GM21576 (cell line): ENCODE results near the gene DERL3.

ENCODE experiments used
- ATAC-seq: cut with Tn5 transposase; IDR thresholded peaks from one replicate; pipeline ENCODE4 v1.9.1; 2021; ENCODE audit warnings: mild to moderate bottlenecking, moderate library complexity; ENCODE audit not compliant: unreplicated experiment

Gene DERL3

DNA sequence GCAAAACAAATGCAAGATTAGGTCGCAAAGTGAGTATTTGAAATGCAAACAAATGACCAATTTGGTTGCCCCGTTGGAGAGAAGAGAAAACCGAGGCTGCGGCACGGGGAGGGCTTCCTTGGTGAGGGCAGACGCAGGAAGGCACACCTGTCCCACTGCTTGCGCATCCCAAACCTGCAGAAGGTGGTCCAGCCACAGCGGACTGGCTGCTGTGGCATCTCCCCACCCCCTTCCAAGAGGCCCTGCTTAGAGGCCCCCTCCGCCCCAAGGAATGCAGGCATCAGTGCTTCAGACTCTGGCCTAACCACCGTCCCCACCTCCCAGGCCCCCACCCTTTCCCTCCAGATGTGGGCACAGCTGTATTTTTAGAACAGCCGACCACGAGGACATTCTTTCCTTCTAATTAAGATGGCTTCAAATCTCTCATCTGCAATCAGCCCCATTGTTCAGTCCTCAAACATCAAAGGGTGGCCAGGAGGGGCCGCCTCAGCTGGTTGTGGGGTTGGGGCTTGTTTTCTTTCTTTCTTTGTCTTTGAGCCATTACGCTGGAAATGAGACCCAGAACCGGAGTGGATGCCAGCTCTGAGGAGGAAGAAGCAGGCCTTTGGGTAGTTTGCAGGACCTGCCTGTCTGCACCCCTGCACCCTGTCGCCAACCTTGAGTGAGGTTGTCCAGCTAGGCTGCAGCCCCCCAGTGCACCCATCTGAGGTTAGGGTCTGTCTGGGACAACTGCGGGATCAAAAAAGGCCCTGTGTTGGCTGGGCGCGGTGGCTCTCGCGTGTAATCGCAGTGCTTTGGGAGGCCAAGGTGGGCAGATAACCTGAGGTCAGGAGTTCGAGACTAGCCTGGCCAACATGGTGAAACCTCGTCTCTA, 9.4 kb upstream of the DERL3 start:
- no peak for ATAC-seq

DNA sequence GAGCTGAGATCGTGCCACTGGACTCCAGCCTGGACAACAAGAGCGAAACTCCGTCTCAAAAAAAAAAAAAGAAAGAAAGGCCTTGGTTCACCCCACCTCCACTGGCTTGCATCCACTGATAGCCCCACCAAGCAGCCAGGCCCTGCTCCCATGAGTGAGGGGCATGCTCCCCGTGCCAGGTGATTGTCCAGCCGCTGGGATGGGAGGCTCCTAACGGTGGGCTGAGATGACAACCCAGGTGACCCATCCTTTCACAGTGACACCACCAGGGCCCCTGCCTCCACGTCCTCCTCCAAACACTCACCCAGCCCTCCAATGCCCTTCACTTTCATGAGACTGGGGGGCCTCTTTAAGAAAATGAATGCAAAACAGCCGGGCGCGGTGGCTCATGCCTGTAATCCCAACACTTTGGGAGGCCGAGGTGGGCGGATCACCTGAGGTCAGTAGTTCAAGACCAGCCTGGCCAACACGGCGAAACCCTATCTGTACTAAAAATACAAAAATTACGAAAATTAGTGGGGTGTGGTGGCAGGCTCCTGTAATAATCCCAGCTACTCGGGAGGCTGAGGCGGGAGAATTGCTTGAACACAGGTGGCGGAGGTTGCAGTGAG, 8.6 kb upstream of the DERL3 start:
- no peak for ATAC-seq

DNA sequence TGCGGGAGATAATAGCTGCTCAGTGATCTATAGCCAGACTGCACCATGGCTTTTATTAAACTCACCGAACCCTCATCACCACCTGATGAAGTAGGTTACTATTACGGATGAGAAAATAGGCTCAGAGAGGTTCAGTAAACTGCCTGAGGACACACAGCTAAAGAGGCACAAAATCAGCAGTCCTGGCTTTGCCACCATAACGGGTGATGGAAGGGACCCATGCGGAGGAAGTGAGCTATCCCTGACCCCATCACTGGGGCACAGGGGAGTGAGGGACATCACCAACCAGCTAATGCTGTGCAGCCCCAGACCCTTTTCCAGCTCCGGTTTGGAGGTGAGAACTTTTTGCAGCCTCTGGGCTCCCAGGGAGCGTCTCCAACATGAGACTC, 7.3 kb upstream of the DERL3 start:
- no peak for ATAC-seq

DNA sequence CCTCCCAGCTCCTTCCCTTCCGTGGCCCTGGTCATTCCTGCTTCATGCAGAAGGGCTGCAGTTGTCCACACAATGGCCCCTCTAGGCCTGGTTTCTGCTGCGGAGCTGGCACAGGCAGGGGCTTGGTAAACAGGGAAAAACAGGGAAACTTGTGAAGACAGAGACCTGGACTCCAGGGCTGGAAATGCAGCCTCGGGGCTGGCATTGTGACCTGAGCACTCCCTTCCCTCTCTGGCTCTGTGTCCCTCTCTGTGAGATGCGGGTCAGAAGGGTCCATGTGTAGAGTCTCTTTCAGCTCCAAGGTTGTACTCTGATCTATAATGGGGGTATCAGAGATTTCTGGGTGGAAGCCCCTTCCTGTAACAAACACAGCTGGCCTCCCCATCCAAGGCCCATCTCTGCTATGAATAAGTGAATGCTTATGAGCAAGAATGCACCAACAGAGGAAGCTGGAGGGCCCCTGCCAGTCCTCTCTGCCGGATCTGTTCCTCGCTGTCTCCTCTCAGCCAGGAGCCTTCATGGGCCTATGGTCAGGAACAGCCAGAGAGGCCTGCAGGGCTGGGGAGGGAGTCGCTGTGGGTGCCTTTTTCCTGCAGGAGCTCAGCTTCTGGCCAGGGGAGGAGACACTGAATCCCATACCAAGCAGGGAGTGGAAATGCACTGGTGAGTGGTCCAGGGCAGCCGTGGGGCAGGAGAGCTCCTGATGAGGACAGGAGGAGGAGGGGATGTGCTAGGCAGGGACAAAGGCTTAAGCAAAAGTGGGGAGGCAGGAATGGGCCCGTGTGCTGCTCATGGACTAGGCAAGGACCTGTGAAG, 6.7 kb upstream of the DERL3 start:
- no peak for ATAC-seq

DNA sequence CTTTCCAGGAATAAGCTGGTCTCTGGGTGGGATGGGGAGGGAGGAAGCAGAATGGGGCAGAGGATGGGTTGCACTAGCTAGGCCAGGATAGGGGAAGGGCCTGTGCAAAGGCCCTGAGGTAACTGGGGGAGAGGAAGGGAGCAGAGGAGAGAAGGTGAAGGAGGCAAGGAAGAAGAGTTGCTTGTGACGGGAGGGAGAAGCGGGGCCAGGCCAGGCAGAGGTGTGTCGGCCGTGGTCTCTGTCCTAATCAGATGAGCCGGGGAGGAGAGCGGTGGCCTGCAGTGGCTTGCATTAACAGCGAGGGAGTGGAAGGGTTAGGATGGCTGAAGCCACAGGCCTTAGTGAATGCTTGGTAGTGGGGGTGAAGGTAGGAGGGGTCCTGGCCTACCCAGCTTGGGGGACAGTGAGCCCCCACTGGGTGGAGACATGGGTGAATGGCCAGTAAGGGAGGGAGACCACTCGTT, 6.0 kb upstream of the DERL3 start:
- no peak for ATAC-seq

DNA sequence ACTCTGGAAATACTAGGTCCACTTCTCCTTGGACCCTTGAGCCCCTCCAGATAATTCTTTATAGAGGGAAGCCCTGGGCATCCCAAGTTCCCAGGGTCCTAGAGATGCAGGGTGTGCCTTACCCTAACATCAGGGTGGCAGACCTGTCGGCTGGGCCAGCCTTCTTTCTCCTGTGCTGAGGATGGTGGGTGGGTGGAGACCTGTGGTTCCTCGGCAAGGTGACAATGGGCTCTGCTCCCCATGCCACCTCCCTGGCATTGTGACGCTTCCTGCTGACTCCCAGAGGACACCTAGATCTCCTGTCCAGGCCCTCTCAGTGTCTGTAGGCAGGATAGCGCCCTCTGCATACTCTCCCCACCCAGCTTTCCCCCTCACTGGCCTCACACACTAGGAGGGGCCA, 3.8 kb upstream of the DERL3 start:
- ATAC-seq = no peak

DNA sequence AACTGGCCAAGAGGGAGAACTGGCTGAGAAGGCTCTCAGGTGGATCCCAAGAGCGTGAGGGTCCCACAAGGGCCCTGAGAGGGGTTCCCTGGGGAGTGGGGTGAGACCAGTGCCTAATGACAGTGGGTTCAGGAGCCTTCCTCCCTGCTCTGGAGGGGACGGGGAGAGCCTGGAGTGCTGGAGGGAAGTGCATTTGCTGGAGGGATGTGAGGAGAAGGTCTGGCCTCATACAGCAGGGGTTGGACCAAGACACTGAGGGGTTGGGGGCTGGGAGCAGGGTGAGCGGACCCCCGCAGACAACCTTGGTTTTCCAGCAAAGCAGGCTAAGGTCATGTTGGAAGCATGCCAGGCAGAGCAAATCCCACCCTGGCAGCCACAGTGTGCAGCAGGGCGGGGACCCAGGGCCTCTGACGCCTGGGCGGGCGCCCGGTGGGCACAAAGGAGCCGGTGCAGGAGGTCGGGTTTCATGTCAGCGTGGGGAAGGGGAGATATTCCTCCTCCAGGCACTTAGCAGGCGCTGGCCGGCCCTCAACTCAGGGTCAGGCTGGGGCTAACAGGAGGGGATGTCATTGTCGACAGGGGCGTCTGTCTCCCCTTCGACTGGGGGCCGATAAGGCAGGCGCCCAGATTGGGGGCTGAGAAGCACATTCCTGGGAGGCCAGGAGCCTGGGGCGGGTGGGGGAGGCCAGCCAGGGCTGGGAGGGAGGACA, 3.1 kb upstream of the DERL3 start:
- no peak for ATAC-seq

DNA sequence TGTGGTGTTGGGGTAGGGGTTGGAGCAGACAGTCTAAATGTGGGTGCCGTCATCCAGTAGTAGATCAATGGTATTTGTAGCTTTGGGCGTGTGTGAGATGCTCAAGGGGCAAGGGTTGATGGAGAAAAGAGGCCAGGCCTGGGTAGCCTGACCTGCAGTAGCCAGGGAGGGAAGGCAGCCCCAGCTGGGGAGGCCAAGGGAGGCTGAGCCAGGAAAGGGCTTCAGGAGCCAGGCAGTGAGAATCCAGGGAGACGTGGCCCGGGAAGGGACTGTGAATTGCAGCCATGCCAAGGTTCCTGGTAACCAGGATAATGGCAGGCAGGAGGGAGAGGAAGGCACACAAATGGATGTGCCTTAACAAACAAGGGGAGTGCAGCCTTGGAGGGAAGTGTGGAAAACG, 2.5 kb upstream of the DERL3 start:
- no peak for ATAC-seq

DNA sequence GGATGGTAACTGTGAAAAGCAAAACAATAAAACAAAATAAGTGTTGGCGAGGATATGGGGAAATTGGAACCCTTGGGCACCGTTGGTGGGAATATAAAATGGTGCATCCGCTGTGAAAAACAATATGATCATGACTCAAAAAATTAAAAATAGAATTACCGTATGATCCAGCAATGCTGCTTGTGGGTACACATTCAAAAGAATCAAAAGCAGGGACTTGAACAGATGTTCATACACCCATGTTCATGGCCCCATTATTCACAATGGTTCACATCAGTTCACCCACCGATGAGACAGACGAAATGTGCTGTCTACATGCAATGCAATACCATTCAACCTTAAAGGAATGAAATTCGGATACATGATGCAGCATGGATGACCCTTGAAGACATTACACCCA, 1.2 kb upstream of the DERL3 start:
- ATAC-seq = no peak

DNA sequence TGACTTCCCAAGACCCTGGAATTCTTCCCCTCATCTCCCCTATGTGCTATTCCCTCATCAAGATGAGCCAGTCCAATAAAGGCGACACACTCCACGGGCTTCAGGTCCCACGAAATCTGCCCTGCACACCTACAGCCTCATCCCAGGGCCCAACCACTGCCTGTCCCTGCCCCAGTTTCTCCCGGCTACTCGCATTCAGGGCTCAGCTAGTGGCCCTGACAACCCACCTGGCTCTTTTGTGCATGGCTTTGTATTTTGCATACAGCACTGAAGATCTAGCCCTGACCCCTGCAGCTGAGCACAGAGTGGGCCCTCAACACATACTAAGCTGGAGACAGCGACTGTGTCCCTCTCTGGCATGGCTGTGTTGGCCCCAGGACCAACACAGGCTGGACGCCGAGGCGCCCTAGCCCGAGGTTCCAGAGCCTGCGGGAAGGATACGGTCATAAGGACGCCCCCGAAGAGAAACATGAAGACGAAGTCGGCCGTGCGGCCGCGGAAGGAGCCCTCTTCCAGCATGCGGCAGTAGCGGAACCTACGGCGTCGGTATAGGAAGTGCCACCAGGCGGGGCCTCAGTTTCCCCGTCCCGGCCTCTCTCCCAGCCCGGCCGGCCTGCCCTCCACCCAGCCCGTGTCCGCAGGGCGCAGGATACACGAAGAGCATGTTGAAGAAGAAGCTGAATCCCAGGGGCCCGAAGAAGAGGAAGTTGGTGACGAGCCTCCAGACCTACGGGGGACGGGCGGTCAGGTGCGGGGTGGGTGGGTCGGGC, 710 bp downstream of the DERL3 start:
- ATAC-seq = peak; percentile 4

DNA sequence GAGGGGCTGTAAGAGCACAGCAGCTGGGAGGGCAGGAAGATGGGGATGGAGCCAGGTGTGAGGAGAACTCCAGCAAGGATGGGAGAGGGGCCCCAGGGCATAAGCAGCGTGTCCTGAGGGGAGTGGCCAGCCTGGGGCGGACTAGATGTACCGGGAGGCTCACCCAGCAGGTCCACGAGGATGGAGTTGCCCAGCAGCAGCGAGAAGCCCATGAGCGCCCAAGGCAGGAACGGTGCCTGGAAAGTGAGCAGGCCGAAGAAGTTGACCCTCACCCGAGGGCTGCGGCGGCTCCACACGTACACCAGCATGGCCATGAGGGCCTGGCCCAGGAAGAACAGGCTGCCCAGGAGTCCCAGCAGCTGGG, 1.3 kb downstream of the DERL3 start:
- no peak for ATAC-seq

DNA sequence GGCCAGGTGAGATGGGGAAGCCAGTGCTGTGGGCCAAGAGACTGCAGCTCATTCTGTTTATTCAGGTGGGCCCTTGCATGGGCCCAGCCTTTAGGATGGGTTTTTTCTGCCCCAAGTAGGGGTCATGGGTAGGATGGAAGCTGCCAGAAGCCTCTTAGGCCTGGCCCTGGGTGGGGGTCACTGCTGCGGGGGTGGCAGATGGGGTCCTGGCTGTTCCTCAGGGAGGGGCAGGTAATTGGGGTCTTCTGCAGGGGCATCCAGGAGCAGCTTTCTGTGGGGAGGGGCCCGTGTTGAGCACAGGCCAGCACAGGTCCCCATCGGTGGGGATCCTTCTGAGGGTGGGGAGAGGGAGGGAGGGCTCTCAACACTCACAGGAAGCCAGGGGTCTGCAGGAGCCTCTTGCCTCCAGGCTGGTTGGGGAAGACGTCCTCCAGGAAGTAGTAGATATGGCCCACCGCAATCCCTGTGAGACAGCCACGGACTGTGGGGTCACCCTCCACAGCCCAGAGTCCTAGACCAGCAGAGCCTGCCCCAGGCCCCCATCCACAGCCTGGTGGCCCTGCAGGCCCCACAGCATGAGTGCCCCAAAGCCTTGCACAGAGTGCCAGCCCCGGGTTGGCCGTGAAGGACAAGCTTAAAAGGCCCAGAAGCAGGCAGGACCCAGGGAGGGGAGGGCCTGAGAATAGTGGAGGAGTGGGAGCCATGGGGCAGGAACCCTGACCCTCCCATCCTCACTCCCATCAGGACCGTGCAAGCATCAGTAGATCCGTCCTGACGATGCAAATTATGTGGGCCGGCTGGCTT, 1.9 kb downstream of the DERL3 start:
- ATAC-seq = no peak

DNA sequence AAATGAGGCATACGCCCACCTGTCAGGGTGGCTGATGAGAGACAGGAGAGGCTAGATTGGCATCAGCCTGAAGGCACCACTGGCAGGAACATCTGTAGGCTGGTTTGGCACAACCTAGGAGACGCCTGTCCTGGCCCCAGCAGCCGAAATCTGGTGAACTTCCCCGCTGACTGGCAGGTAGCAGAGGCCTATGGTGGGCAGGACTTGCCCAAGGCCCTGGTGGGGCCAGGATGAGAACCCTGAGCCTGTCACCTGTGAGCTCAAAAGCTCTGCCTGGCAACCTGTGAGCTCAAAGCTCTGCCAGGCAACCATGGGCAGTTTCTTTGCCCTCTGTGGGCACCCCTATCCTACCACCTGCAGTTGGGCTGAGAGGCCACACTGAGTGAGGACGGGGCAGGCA, 2.5 kb downstream of the DERL3 start:
- no peak for ATAC-seq

DNA sequence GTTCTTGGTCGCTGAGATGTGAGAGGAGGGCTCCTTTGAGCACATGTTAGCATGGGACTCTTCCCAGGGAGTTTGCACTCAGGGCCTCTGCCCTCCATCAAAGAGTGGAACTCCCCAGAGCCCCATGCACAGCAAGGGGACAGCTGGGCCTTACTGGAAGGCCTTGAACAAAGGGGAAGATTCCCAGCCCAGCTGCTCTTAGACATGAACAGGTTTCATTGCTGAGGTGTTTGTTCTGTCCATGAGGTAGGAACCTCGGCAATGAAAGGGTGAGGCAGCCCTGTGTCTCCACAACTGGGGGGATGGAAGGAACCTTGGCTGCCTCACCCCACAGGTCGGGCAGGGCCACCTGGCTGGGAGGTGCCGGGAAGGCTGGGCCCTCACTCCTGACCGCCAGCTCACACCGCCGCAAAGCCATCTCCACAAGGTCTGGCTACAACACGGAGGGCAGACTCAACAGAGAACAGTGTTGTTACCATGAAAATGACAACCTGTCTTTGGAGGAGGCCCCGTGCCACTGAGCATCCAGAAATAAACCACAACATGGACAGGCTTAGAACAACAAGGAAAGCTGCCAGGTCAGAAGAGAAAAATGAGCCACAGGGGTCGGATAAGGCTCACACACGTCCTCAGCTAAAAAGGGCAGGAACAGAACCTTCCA, 3.2 kb downstream of the DERL3 start:
- no peak for ATAC-seq

DNA sequence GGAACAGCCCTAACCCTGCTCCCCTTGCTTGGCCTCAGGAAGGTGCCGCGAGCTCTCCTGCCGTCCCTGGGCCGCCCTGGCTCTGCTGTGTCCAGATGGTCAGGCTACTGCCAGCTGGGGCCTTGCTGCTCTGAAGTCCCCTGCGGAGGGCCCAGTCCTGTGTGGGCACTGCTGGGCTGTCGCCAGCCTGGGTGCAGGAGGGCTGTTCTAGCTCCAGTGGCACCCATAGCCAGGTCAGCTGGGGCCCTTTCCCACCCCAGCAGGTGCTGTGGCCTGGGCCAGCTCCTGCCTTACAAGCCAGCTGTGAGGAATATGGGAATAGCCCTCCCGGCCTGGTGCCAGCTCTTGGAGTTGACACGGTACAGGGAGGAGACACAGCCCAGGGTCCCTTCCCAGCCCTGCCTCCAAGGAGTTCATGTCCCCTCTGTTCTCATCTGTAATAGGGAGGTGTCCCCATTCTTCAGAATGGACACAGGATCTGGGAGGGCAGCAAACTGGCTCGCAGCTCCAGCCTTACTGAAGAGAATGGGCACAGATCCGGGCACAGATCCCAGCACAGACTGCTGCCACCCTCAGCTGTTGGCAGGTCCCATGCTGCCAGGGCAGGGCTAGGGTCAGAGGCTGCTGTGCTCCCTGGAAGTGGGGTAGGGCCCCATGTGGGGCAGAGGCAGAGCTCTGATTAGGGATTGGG, 3.9 kb downstream of the DERL3 start:
- no peak for ATAC-seq

DNA sequence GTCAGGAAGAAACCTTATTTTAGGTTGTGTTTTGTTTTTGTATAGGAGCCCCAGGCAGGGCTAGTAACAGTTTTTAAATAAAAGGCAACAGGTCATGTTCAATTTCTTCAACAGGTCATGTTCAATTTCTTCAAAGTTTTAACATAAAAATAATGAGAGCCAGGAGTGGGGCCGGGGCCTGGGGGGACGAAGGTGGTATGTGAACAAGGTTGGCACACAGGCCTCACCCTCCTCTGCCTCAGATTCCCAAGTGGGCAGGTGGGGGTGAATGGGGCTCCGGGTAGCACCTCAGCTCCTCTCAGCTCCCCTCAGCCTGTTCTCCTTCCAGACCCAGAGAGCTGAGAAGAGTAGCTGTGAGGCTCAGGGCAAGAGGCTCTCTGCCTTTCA, 4.4 kb downstream of the DERL3 start:
- no peak for ATAC-seq

DNA sequence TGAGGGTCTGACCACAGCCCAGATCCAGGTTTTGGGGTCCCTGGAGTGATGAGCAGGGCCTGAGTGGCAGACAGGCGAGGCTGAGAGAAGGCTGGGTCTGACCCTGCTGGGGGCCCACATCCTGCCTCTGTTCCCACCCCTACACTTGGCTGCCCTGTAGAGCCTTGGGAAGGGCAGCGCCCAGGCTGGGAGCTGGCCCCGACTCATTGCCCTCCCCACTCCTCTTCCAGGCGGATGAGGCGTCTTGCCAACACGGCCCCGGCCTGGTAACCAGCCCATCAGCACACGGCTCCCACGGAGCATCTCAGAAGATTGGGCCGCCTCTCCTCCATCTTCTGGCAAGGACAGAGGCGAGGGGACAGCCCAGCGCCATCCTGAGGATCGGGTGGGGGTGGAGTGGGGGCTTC, 4.9 kb downstream of the DERL3 start:
- ATAC-seq = no peak

DNA sequence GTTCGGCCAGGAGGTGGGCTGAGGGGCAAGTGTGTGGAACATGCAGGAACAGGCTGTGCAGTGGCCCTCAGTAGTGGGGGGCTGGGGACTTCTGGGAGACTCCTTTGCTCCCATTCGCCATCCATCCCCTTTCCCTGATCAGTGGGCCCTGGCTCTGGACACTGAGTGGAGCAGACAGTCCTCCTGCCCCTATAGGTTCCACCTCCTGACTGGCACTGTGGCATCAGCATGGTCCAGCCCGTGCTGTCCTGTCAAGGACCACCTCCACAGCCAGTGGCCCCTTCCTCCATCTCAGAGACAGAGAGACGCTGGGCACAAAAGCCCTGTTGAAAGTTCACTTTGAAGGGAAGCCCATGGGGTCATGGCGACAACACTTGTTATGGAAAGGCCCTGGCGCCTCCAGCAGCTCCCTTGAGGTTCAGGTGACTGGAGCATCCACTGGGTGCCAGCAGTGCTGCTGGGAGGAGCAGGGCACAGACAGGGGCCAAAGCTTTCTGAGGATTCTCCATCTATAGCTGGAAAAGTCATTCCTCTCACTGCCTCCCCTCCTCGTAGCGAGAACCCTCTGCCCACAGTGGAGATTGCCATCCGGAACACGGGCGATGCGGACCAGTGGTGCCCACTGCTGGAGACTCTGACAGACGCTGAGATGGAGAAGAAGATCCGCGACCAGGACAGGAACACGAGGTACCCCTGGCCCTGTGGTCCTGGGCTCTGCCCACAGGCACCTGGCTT, 5.6 kb downstream of the DERL3 start:
- ATAC-seq = no peak
